ENCODE measurements around the gene RANGAP1. TPM values are rescaled to one million over a fixed set of nuclear protein-coding genes. Genes with fewer than 3 reads are reported as not detected.

RANGAP1 gene
- total and polyA plus RNA-seq, 10 donors = 26.8 to 53.4 (median 43.7) TPM

GRCh38 chr22:41206719-41207118, 79.3 kb downstream of the RANGAP1 start:
- peak overlapping the region in 3 of 8 donors; percentile 75 to 91 (median 85) for H3K4me3 ChIP-seq
- TF ChIP-seq POLR2A (IDR thresholded peaks at IDR 0.05) = no peak
- no peak for TF ChIP-seq CTCF (IDR thresholded peaks at IDR 0.05 in 8 of 11, conservative IDR thresholded peaks at IDR 0.05 in 3 of 11)
- no peak for TF ChIP-seq POLR2AphosphoS5 (IDR thresholded peaks at IDR 0.05)
- H3K36me3 ChIP-seq = peaks cover 0 to 40% (median 29%) of the 10 kb centered on the region in 6 donors
- peaks cover 6 to 39% (median 20%) of the 10 kb centered on the region in 6 donors for H3K4me1 ChIP-seq
- H3K9me3 ChIP-seq = no peaks in the 10 kb centered on the region
- no peak overlapping the region for H3K27ac ChIP-seq
- no peak for DNase-seq
- peaks cover 0 to 7% (median 0%) of the 10 kb centered on the region in 7 donors for H3K27me3 ChIP-seq (replicated peaks in 1 of 7)
- 75 to 90% (median 84%) methylated on average over 9 of the region's 9 CpGs for WGBS, 5 donors
- intact Hi-C loops (cut with DNase I; ENCODE audit: low total_unique reads) = no loop called here

- peak within 1 kb of the TSS; percentile 16 to 89 (median 76) for H3K27ac ChIP-seq
- TF ChIP-seq CTCF (IDR thresholded peaks at IDR 0.05 in 8 of 11, conservative IDR thresholded peaks at IDR 0.05 in 3 of 11) (peak in 2 of 11 experiments; percentile 27 to 30), POLR2AphosphoS5 (IDR thresholded peaks at IDR 0.05) (peak; percentile 92 to 94 (median 93)), POLR2A (IDR thresholded peaks at IDR 0.05) (no peak)
- intact Hi-C loops (cut with DNase I; ENCODE audit: low total_unique reads) = no loop called here
- H3K4me3 ChIP-seq = peak within 1 kb of the TSS; percentile 70 to 91 (median 79)
- H3K9me3 ChIP-seq = no peaks in the 10 kb centered on the region
- peak; percentile 99 for DNase-seq
- peaks cover 0 to 25% (median 18%) of the 10 kb centered on the region in 6 donors for H3K36me3 ChIP-seq
- 1 to 3% (median 2%) methylated on average over 29 to 47 of the region's 47 CpGs for WGBS, 5 donors
- peaks cover 6 to 39% (median 20%) of the 10 kb centered on the region in 6 donors for H3K4me1 ChIP-seq
- peaks cover 0 to 9% (median 0%) of the 10 kb centered on the region in 7 donors for H3K27me3 ChIP-seq (replicated peaks in 1 of 7)
These were observed 80.7 kb downstream of the RANGAP1 start, which contains the start of gene L3MBTL2 for GRCh38 chr22:41204992-41205900. Gene L3MBTL2 (plus strand): TSS chr22:41205312. CDS start chr22:41205363, 51 bp downstream.

- no peak for DNase-seq
- H3K27me3 ChIP-seq (replicated peaks in 1 of 7) = peaks cover 0 to 10% (median 0%) of the 10 kb centered on the region in 7 donors
- intact Hi-C loops (cut with DNase I; ENCODE audit: low total_unique reads) = no loop called here
- no peak overlapping the region for H3K27ac ChIP-seq
- no peak overlapping the region for H3K4me3 ChIP-seq
- TF ChIP-seq POLR2AphosphoS5 (IDR thresholded peaks at IDR 0.05) (no peak), CTCF (IDR thresholded peaks at IDR 0.05 in 8 of 11, conservative IDR thresholded peaks at IDR 0.05 in 3 of 11) (no peak), POLR2A (IDR thresholded peaks at IDR 0.05) (no peak)
- peaks cover 6 to 41% (median 20%) of the 10 kb centered on the region in 6 donors for H3K4me1 ChIP-seq
- peaks cover 0 to 13% (median 7%) of the 10 kb centered on the region in 6 donors for H3K36me3 ChIP-seq
- H3K9me3 ChIP-seq = no peaks in the 10 kb centered on the region
- WGBS, 5 donors = 59 to 66% (median 64%) methylated on average over 6 of the region's 6 CpGs
These were observed 81.9 kb downstream of the RANGAP1 start for GRCh38 chr22:41204066-41204465.

GRCh38 chr22:41203118-41203517, 82.9 kb downstream of the RANGAP1 start:
- no peak overlapping the region for H3K4me3 ChIP-seq
- intact Hi-C loops (cut with DNase I; ENCODE audit: low total_unique reads) = no loop called here
- WGBS, 5 donors = 91 to 98% (median 94%) methylated on average over 2 of the region's 2 CpGs
- no peaks in the 10 kb centered on the region for H3K9me3 ChIP-seq
- H3K36me3 ChIP-seq = peaks cover 0 to 6% (median 0%) of the 10 kb centered on the region in 6 donors
- H3K27ac ChIP-seq = no peak overlapping the region
- peaks cover 11 to 45% (median 28%) of the 10 kb centered on the region in 6 donors for H3K4me1 ChIP-seq
- DNase-seq = no peak
- H3K27me3 ChIP-seq (replicated peaks in 1 of 7) = peaks cover 0 to 18% (median 0%) of the 10 kb centered on the region in 7 donors
- TF ChIP-seq POLR2A (IDR thresholded peaks at IDR 0.05) (no peak), CTCF (IDR thresholded peaks at IDR 0.05 in 8 of 11, conservative IDR thresholded peaks at IDR 0.05 in 3 of 11) (no peak), POLR2AphosphoS5 (IDR thresholded peaks at IDR 0.05) (no peak)

All from spleen (tissue), 11 donors.